ENCODE measurements around the gene SMOC1.
"Not testable (repeated sequence)": the region's sequence is repeated elsewhere in the genome, so short reads cannot be mapped to it uniquely, and the experiment has no call there.

SMOC1 gene

GRCh38 chr14:69896080-69896479 lies 16.9 kb downstream of the SMOC1 start:
- DNase-seq (ENCODE audit: insufficient read length, low spot score) (no peak), FAIRE-seq (no peak)

- no peak for FAIRE-seq
These were observed 17.8 kb downstream of the SMOC1 start for GRCh38 chr14:69896972-69897371.

GRCh38 chr14:69900603-69901002 lies 21.4 kb downstream of the SMOC1 start:
- DNase-seq (ENCODE audit: insufficient read length, low spot score) (no peak), FAIRE-seq (no peak)

More at GRCh38 chr14:69896972-69897371, 17.8 kb downstream of the SMOC1 start:
- DNase-seq (ENCODE audit: insufficient read length, low spot score): no peak

- DNase-seq (ENCODE audit: insufficient read length, low spot score) (no peak), FAIRE-seq (no peak)
These were observed 22.1 kb downstream of the SMOC1 start for GRCh38 chr14:69901113-69901951.

- FAIRE-seq; DNase-seq (ENCODE audit: insufficient read length, low spot score): not testable (repeated sequence)
These were observed 23.8 kb downstream of the SMOC1 start for GRCh38 chr14:69903046-69903445.

- FAIRE-seq: no peak
- no peak for DNase-seq (ENCODE audit: insufficient read length, low spot score)
These were observed 25.0 kb downstream of the SMOC1 start for GRCh38 chr14:69904246-69904645.

- FAIRE-seq: no peak
- no peak for DNase-seq (ENCODE audit: insufficient read length, low spot score)
These were observed 27.0 kb downstream of the SMOC1 start for GRCh38 chr14:69906201-69906600.

- no peak for FAIRE-seq
- DNase-seq (ENCODE audit: insufficient read length, low spot score): no peak
These were observed 30.8 kb downstream of the SMOC1 start for GRCh38 chr14:69909826-69910550.

- DNase-seq (ENCODE audit: insufficient read length, low spot score): no peak
- FAIRE-seq: no peak
These were observed 31.7 kb downstream of the SMOC1 start for GRCh38 chr14:69910871-69911270.

GRCh38 chr14:69913686-69914085 lies 34.5 kb downstream of the SMOC1 start:
- DNase-seq (ENCODE audit: insufficient read length, low spot score): no peak
- FAIRE-seq: no peak

GRCh38 chr14:69916396-69916795 lies 37.2 kb downstream of the SMOC1 start:
- DNase-seq (ENCODE audit: insufficient read length, low spot score) (no peak), FAIRE-seq (no peak)

GRCh38 chr14:69917287-69917686 lies 38.1 kb downstream of the SMOC1 start:
- DNase-seq (ENCODE audit: insufficient read length, low spot score) (no peak), FAIRE-seq (no peak)

- no peak for FAIRE-seq
- DNase-seq (ENCODE audit: insufficient read length, low spot score): no peak
These were observed 40.6 kb downstream of the SMOC1 start for GRCh38 chr14:69919815-69920214.

- DNase-seq (ENCODE audit: insufficient read length, low spot score): no peak
- no peak for FAIRE-seq
These were observed 41.8 kb downstream of the SMOC1 start for GRCh38 chr14:69921052-69921451.

GRCh38 chr14:69922198-69922597 lies 43.0 kb downstream of the SMOC1 start:
- FAIRE-seq (no peak), DNase-seq (ENCODE audit: insufficient read length, low spot score) (no peak)

GRCh38 chr14:69924201-69924600 lies 45.0 kb downstream of the SMOC1 start:
- DNase-seq (ENCODE audit: insufficient read length, low spot score) (no peak), FAIRE-seq (no peak)

GRCh38 chr14:69928111-69928523 lies 48.9 kb downstream of the SMOC1 start:
- FAIRE-seq: no peak
- DNase-seq (ENCODE audit: insufficient read length, low spot score): no peak

GRCh38 chr14:69930780-69931379 lies 51.7 kb downstream of the SMOC1 start:
- no peak for DNase-seq (ENCODE audit: insufficient read length, low spot score)
- no peak for FAIRE-seq

- FAIRE-seq (no peak), DNase-seq (ENCODE audit: insufficient read length, low spot score) (no peak)
These were observed 52.7 kb downstream of the SMOC1 start for GRCh38 chr14:69931960-69932359.

GRCh38 chr14:69932391-69932790 lies 53.2 kb downstream of the SMOC1 start:
- DNase-seq (ENCODE audit: insufficient read length, low spot score) (no peak), FAIRE-seq (no peak)

- FAIRE-seq: no peak
- no peak for DNase-seq (ENCODE audit: insufficient read length, low spot score)
These were observed 54.5 kb downstream of the SMOC1 start for GRCh38 chr14:69933623-69934275.

Measured in GM19239 (cell line).